ENCODE measurements around the gene RUVBL2.

The RUVBL2 gene

GRCh38 chr19:48993175-48994034 lies at the start of gene RUVBL2, which contains the start of gene GYS1 (continued):
- TF ChIP-seq ZNF658 (tag by site-specific recombination; IDR thresholded peaks at IDR 0.05) (no peak), SCRT2 (tag by site-specific recombination; IDR thresholded peaks at IDR 0.05) (no peak)

- no peaks in the 10 kb centered on the region for H3K4me1 ChIP-seq (ENCODE audit: control insufficient read depth, insufficient read depth, low read length)
- peaks cover 0 to 6% of the 10 kb centered on the region in 2 experiments; a peak in 2 of 3 replicates for H3K36me3 ChIP-seq (ENCODE audit: control insufficient read depth in 2 of 2, insufficient read depth in 1 of 2, low read length in 2 of 2)
- TF ChIP-seq ZNF423 (tag by site-specific recombination; IDR thresholded peaks at IDR 0.05) (no peak), ZNF2 (tag by site-specific recombination; IDR thresholded peaks at IDR 0.05) (no peak), ZBTB21 (tag by site-specific recombination; IDR thresholded peaks at IDR 0.05) (no peak), ZNF248 (tag by site-specific recombination; IDR thresholded peaks at IDR 0.05) (no peak), ZIC2 (tag by site-specific recombination; IDR thresholded peaks at IDR 0.05) (no peak), MZF1 (tag by site-specific recombination; IDR thresholded peaks at IDR 0.05; ENCODE audit: borderline replicate concordance) (no peak), ZNF239 (tag by site-specific recombination; IDR thresholded peaks at IDR 0.05) (no peak), ZNF776 (tag by site-specific recombination; IDR thresholded peaks at IDR 0.05; ENCODE audit: borderline replicate concordance) (no peak), ZNF202 (tag by site-specific recombination; IDR thresholded peaks at IDR 0.05; ENCODE audit: borderline replicate concordance) (no peak), ZBTB17 (tag by site-specific recombination; IDR thresholded peaks at IDR 0.05) (no peak), ZNF23 (tag by site-specific recombination; IDR thresholded peaks at IDR 0.05; ENCODE audit: borderline replicate concordance) (no peak)
- TF ChIP-seq, protein P1, sequence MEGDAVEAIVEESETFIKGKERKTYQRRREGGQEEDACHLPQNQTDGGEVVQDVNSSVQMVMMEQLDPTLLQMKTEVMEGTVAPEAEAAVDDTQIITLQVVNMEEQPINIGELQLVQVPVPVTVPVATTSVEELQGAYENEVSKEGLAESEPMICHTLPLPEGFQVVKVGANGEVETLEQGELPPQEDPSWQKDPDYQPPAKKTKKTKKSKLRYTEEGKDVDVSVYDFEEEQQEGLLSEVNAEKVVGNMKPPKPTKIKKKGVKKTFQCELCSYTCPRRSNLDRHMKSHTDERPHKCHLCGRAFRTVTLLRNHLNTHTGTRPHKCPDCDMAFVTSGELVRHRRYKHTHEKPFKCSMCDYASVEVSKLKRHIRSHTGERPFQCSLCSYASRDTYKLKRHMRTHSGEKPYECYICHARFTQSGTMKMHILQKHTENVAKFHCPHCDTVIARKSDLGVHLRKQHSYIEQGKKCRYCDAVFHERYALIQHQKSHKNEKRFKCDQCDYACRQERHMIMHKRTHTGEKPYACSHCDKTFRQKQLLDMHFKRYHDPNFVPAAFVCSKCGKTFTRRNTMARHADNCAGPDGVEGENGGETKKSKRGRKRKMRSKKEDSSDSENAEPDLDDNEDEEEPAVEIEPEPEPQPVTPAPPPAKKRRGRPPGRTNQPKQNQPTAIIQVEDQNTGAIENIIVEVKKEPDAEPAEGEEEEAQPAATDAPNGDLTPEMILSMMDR (tag by site-specific recombination; IDR thresholded peaks at IDR 0.05), result no peak
- POLR2A ChIA-PET, result interaction anchor here (1.6 kb wide), 1 partner anchor 9 kb away, joined by 5 read pairs; the partner anchor contains the start of gene BAX
- H3K27ac ChIP-seq (ENCODE audit: extremely low read depth, low read depth, low read length), result no peak overlapping the region
- H3K4me3 ChIP-seq (ENCODE audit: low read depth, low read length), result no peak overlapping the region
- CTCF ChIA-PET, result no interaction called here
- H3K9me3 ChIP-seq (ENCODE audit: control insufficient read depth, insufficient read depth, low read depth, low read length), result no peaks in the 10 kb centered on the region; the same call in 1 of the 2 replicates
Measured at GRCh38 chr19:48945415-48945814, 48.3 kb upstream of the RUVBL2 start.

DNA sequence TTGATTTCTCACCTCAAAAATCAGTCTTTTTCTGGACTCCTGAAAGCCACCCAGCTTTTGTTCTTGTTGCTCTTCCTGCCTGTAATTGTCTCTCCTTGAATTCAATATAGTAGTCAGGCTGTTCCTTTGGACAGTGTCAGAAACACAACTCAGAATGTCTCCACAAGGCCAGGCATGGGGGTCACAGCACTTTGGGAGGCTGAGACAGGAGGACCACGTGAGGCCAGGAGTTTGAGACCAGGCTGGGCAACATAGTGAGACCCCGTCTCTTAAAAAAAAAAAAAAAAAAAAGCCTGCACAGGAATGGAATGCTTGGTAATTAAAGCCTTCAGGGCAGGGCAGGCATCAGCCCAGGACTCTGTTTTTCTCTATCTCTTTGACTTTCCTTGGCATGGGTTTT lies 47.9 kb upstream of the RUVBL2 start:
- POLR2A ChIA-PET, result interaction anchor here (0.8 to 1.6 kb wide), 2 partner anchors 9 kb away, joined by 3 to 5 read pairs; partner anchors contain the start of gene BAX
- peaks cover 0 to 4% of the 10 kb centered on the region in 2 experiments; a peak in 2 of 3 replicates for H3K36me3 ChIP-seq (ENCODE audit: control insufficient read depth in 2 of 2, insufficient read depth in 1 of 2, low read length in 2 of 2)
- H3K4me1 ChIP-seq (ENCODE audit: control insufficient read depth, insufficient read depth, low read length), result no peaks in the 10 kb centered on the region
- no peaks in the 10 kb centered on the region; the same call in 1 of the 2 replicates for H3K9me3 ChIP-seq (ENCODE audit: control insufficient read depth, insufficient read depth, low read depth, low read length)
- H3K27ac ChIP-seq (ENCODE audit: extremely low read depth, low read depth, low read length), result no peak overlapping the region
- no peak overlapping the region for H3K4me3 ChIP-seq (ENCODE audit: low read depth, low read length)
- CTCF ChIA-PET, result no interaction called here
- TF ChIP-seq ZSCAN18 (tag by site-specific recombination; IDR thresholded peaks at IDR 0.05), result no peak
- no peak for TF ChIP-seq MZF1 (tag by site-specific recombination; IDR thresholded peaks at IDR 0.05; ENCODE audit: borderline replicate concordance)
- no peak for TF ChIP-seq ZNF354C (tag by site-specific recombination; IDR thresholded peaks at IDR 0.05; ENCODE audit: borderline replicate concordance, low read depth)
- TF ChIP-seq YY1 (tag by site-specific recombination; IDR thresholded peaks at IDR 0.05), result no peak
- TF ChIP-seq OVOL3 (tag by site-specific recombination; IDR thresholded peaks at IDR 0.05), result no peak
- TF ChIP-seq OSR2 (tag by site-specific recombination; IDR thresholded peaks at IDR 0.05), result no peak
- no peak for TF ChIP-seq SETDB1 (IDR thresholded peaks at IDR 0.05; ENCODE audit: insufficient read length, low read length)
- TF ChIP-seq, protein P2, sequence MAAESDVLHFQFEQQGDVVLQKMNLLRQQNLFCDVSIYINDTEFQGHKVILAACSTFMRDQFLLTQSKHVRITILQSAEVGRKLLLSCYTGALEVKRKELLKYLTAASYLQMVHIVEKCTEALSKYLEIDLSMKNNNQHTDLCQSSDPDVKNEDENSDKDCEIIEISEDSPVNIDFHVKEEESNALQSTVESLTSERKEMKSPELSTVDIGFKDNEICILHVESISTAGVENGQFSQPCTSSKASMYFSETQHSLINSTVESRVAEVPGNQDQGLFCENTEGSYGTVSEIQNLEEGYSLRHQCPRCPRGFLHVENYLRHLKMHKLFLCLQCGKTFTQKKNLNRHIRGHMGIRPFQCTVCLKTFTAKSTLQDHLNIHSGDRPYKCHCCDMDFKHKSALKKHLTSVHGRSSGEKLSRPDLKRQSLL (tag by site-specific recombination; IDR thresholded peaks at IDR 0.05), result no peak
- no peak for TF ChIP-seq ZNF473 (tag by site-specific recombination; IDR thresholded peaks at IDR 0.05)
- no peak for TF ChIP-seq ZBTB21 (tag by site-specific recombination; IDR thresholded peaks at IDR 0.05)
- TF ChIP-seq ZNF239 (tag by site-specific recombination; IDR thresholded peaks at IDR 0.05), result no peak
- no peak for TF ChIP-seq ZSCAN16 (tag by site-specific recombination; IDR thresholded peaks at IDR 0.05)
- TF ChIP-seq REST (tag by site-specific recombination; IDR thresholded peaks at IDR 0.05), result no peak
- TF ChIP-seq ZNF510 (tag by site-specific recombination; IDR thresholded peaks at IDR 0.05; ENCODE audit: insufficient replicate concordance), result no peak
